Endothelial cell of umbilical vein (primary cell): Measurements from ENCODE around the gene MORN5. TPM values are rescaled to one million over a fixed set of nuclear protein-coding genes. Genes with fewer than 3 reads are reported as not detected.

Source experiments
- BruUV-seq: library from RNA; stranded (reverse); fragments of 400-500 nt; replicated peaks from 2 replicates; lab custom pipeline; 2021; lab: Mats Ljungman, UMichigan
- CTCF ChIA-PET: fragments of 300-600, 350-600 bp; sonication (Branson Sonifier 250); formaldehyde crosslinking; loops from one replicate; lab custom pipeline; 2021; ENCODE audit warnings: antibody characterized with exemption, inconsistent platforms; lab: Charles Lee
- POLR2A ChIA-PET: fragments of 300-600, 350-600 bp; sonication (Branson Sonifier 250); formaldehyde crosslinking; loops from one replicate; lab custom pipeline; 2021; ENCODE audit warnings: antibody characterized with exemption, inconsistent platforms; lab: Charles Lee
- DNase-seq: peaks from one replicate; pipeline ENCODE4 v3.0.0-alpha.2; 2011; ENCODE audit warnings: low read depth, low spot score
- FAIRE-seq: peaks from 2 replicates; lab custom pipeline; 2011; peaks lifted over from hg19 to GRCh38; lab: Jason Lieb, UNC
- H2AFZ ChIP-seq: 2 replicates; pipeline ENCODE4 v1.6.0; 2012; ENCODE audit warnings: low read depth, low read length, control low read depth, inconsistent platforms
- H3K27ac ChIP-seq: 2 replicates; pipeline ENCODE4 v1.5.1; 2011; ENCODE audit warnings: low read depth, mild to moderate bottlenecking, control low read depth, low read length, moderate library complexity; ENCODE audit not compliant: insufficient read depth
- H3K27me3 ChIP-seq, 2 experiments: 2 replicates each; pipeline versions ENCODE4 v1.6.0 to v1.6.1; 2011; ENCODE audit warnings: low read length in 2 of 2, mixed read lengths in 1 of 2; ENCODE audit not compliant: control insufficient read depth in 2 of 2, insufficient read depth in 2 of 2
- H3K36me3 ChIP-seq, 2 experiments: 2 replicates in 1 of 2; 3 replicates in 1 of 2; pipeline ENCODE4 v1.5.1; 2011; ENCODE audit warnings: low read length in 2 of 2, mild to moderate bottlenecking in 1 of 2, moderate library complexity in 1 of 2; ENCODE audit not compliant: control insufficient read depth in 2 of 2, insufficient read depth in 2 of 2; ENCODE audit errors: extremely low read depth in 1 of 2
- H3K4me1 ChIP-seq: 3 replicates; pipeline ENCODE4 v1.5.1; 2011; ENCODE audit warnings: mild to moderate bottlenecking, low read length; ENCODE audit not compliant: control insufficient read depth, insufficient read depth; ENCODE audit errors: extremely low read depth
- H3K4me2 ChIP-seq: 2 replicates; pipeline ENCODE4 v1.6.1; 2011; ENCODE audit warnings: low read length, control low read depth, mixed read lengths; ENCODE audit not compliant: insufficient read depth
- H3K4me3 ChIP-seq, 3 experiments: fragments of 200-600 bp in 1 of 3; sonication (generic), shearing (Covaris generic) in 1 of 3; replicated peaks in 1 of 3; 2 replicates each; pipeline ENCODE4 v1.5.1; 2011 to 2016; ENCODE audit warnings: control low read depth in 3 of 3, low read length in 3 of 3, mild to moderate bottlenecking in 2 of 3, inconsistent platforms in 1 of 3, low read depth in 1 of 3, moderate library complexity in 1 of 3; ENCODE audit not compliant: insufficient read depth in 1 of 3
- H3K79me2 ChIP-seq: 2 replicates; pipeline ENCODE4 v1.6.0; 2012; ENCODE audit warnings: low read length, inconsistent platforms; ENCODE audit not compliant: control insufficient read depth, insufficient read depth
- H3K9ac ChIP-seq: replicated peaks from 2 replicates; pipeline ENCODE3; 2011; ENCODE audit warnings: low read length, control low read depth; ENCODE audit not compliant: insufficient read depth; ENCODE audit errors: extremely low read depth
- H3K9me1 ChIP-seq: replicated peaks from 3 replicates; pipeline ENCODE4 v1.6.0; 2011; ENCODE audit warnings: mild to moderate bottlenecking, low read length; ENCODE audit not compliant: control insufficient read depth, insufficient read depth; ENCODE audit errors: extremely low read depth
- H3K9me3 ChIP-seq: replicated peaks from 2 replicates; pipeline ENCODE4 v1.5.1; 2012; ENCODE audit warnings: low read length, inconsistent platforms; ENCODE audit not compliant: control insufficient read depth, insufficient read depth
- H4K20me1 ChIP-seq: replicated peaks from 2 replicates; pipeline ENCODE3; 2011; ENCODE audit warnings: mild to moderate bottlenecking, low read length; ENCODE audit not compliant: control insufficient read depth, insufficient read depth; ENCODE audit errors: extremely low read depth
- CTCF ChIP-seq, 2 donors: IDR thresholded peaks; 1 replicate in 1 of 2; 2 replicates in 1 of 2; pipeline ENCODE4 v1.5.1; 2011; ENCODE audit warnings: low read length in 2 of 2, mild to moderate bottlenecking in 2 of 2, moderate library complexity in 2 of 2, control low read depth in 1 of 2, inconsistent platforms in 1 of 2, low read depth in 1 of 2; ENCODE audit not compliant: insufficient read depth in 1 of 2; ENCODE audit errors: extremely low read depth in 1 of 2
- EZH2 ChIP-seq: IDR thresholded peaks from 2 replicates; pipeline ENCODE4 v1.6.1; 2012; ENCODE audit warnings: borderline replicate concordance, low read depth, mild to moderate bottlenecking, moderate library complexity, low read length, inconsistent platforms; ENCODE audit not compliant: severe bottlenecking
- FOS ChIP-seq: IDR thresholded peaks from 2 replicates; pipeline ENCODE4 v1.6.1; 2011; ENCODE audit warnings: mild to moderate bottlenecking, low read length, moderate library complexity, borderline replicate concordance; ENCODE audit not compliant: insufficient read depth
- MYC ChIP-seq: IDR thresholded peaks from one replicate; pipeline ENCODE4 v1.6.1; 2011; ENCODE audit warnings: mild to moderate bottlenecking, low read depth, low read length
- dilution Hi-C: fragments of 300-500 bp; cut with MboI; formaldehyde crosslinking; loops from one replicate; pipeline ENCODE4 v1.15.0; 2019; ENCODE audit warnings: low sequenced_read_pairs; ENCODE audit not compliant: extremely low pct_ligation_motif_present
- intact Hi-C: fragments of 100-400 bp; cut with micrococcal nuclease; formaldehyde crosslinking; loops from one replicate; pipeline ENCODE4 v1.10.0; 2022
- polyA plus RNA-seq, 4 experiments: library from polyadenylated mRNA; depleted of rRNA in 3 of 4; stranded (reverse) in 3 of 4; unstranded in 1 of 4; fragments of >200 nt; gene quantifications; 2 replicates each; pipeline versions ENCODE4 v1.2.1 to v1.2.3, GENCODE V29; 2011 to 2012; ENCODE audit warnings: missing spikeins in 1 of 4
- total RNA-seq: library from RNA; stranded (reverse); gene quantifications from 2 replicates; pipeline ENCODE4 v1.2.3, GENCODE V29; 2021
- TF ChIP-seq, protein P1 (sequence below): IDR thresholded peaks from 2 replicates; pipeline ENCODE4 v1.6.1; 2011; ENCODE audit not compliant: insufficient read depth, insufficient read length

MORN5 gene
- total and polyA plus RNA-seq, 2 donors (not counting 3 experiments of a cell fraction or from before 2014, with no cell fraction given) = not detected

- CTCF ChIA-PET = interaction anchor here (1.0 to 1.6 kb wide), 4 partner anchors 25 to 127 kb away, joined by 3 to 11 read pairs (median 4); no protein-coding TSS in a partner anchor
Observed at GRCh38 chr9:122223435-122223834, 63.7 kb downstream of the MORN5 start.

More at GRCh38 chr9:122223435-122223834, 63.7 kb downstream of the MORN5 start:
- Histone ChIP-seq H3K4me1 (peaks cover 19% of the 10 kb centered on the region), H3K4me3 (no peak overlapping the region), H3K79me2 (no peaks in the 10 kb centered on the region), H3K9me1 (no peaks in the 10 kb centered on the region), H4K20me1 (no peaks in the 10 kb centered on the region), H3K4me2 (no peak overlapping the region), H2AFZ (no peak overlapping the region), H3K9me3 (no peaks in the 10 kb centered on the region), H3K36me3 (no peaks in the 10 kb centered on the region), H3K9ac (no peak overlapping the region), H3K27ac (no peak overlapping the region), H3K27me3 (peaks cover 27 to 42% of the 10 kb centered on the region in 2 experiments)
- POLR2A ChIA-PET = no interaction called here
- intact Hi-C loops (no loop called here), dilution Hi-C loops (no loop called here)
- DNase-seq (no peak), FAIRE-seq (no peak)
- TF ChIP-seq EZH2 (no peak), CTCF (IDR thresholded peaks at IDR 0.05; ENCODE audit: extremely low read depth in 1 of 2, insufficient read depth in 1 of 2, low read depth in 1 of 2, low read length in 2 of 2) (no peak), FOS (no peak), MYC (no peak)
- TF ChIP-seq, protein P1, sequence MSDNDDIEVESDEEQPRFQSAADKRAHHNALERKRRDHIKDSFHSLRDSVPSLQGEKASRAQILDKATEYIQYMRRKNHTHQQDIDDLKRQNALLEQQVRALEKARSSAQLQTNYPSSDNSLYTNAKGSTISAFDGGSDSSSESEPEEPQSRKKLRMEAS = no peak
- no TSS peak for BruUV-seq
